GM12878 (cell line): ENCODE results near the gene WTIP. TPM values are rescaled to one million over a fixed set of nuclear protein-coding genes. Genes with fewer than 3 reads are reported as not detected.

Experiments used
- ATAC-seq: fragments of 200-7000 bp; cut with Tn5 transposase; 3 replicates; pipeline ENCODE4 v1.9.1; 2020; ENCODE audit warnings: mild to moderate bottlenecking, moderate library complexity
- BruUV-seq: library from RNA; stranded (reverse); fragments of 400-500 nt; replicated peaks from 2 replicates; lab custom pipeline; 2021; lab: Mats Ljungman, UMichigan
- CTCF ChIA-PET: fragments of 300-600 bp; sonication (Branson Sonifier 250); formaldehyde crosslinking; extraction: SDS; loops from one replicate; lab custom pipeline; 2021; ENCODE audit warnings: inconsistent platforms; lab: Yijun Ruan, JAX
- POLR2A ChIA-PET: fragments of 350-600 bp; formaldehyde crosslinking; extraction: SDS; loops from one replicate; lab custom pipeline; 2021; ENCODE audit warnings: inconsistent platforms; lab: Charles Lee
- RAD21 ChIA-PET: fragments of 300-600 bp; sonication (Branson Sonifier 250); formaldehyde crosslinking; loops from one replicate; lab custom pipeline; 2023; ENCODE audit warnings: antibody characterized with exemption; ENCODE audit not compliant: unreplicated experiment; lab: Charles Lee
- SMC1A ChIA-PET: fragments of 300-600 bp; sonication (Branson Sonifier 250); formaldehyde crosslinking; loops from one replicate; lab custom pipeline; 2023; ENCODE audit not compliant: unreplicated experiment, uncharacterized antibody; lab: Charles Lee
- DNase-seq: peaks from one replicate; pipeline ENCODE4 v3.0.0-alpha.2; 2011; ENCODE audit warnings: low read depth, low spot score
- FAIRE-seq: peaks from 3 replicates; lab custom pipeline; 2011; peaks lifted over from hg19 to GRCh38; lab: Jason Lieb, UNC
- H2AFZ ChIP-seq: 2 replicates; pipeline ENCODE4 v1.6.0; 2011; ENCODE audit warnings: low read depth, low read length, control low read depth; ENCODE audit not compliant: control insufficient read depth
- H3K27ac ChIP-seq: 2 replicates; pipeline ENCODE4 v1.5.1; 2011; ENCODE audit warnings: control low read depth; ENCODE audit not compliant: control insufficient read depth, insufficient read depth
- H3K27me3 ChIP-seq, 2 experiments: replicated peaks in 1 of 2; 2 replicates each; pipeline versions ENCODE4 v1.6.0 to v1.6.1; 2011; ENCODE audit warnings: low read length in 1 of 2; ENCODE audit not compliant: control insufficient read depth in 2 of 2, insufficient read depth in 2 of 2
- H3K36me3 ChIP-seq, 2 experiments: 2 replicates each; pipeline ENCODE4 v1.5.1; 2011; ENCODE audit warnings: low read length in 1 of 2; ENCODE audit not compliant: control insufficient read depth in 2 of 2, insufficient read depth in 2 of 2
- H3K4me1 ChIP-seq: 2 replicates; pipeline ENCODE4 v1.6.1; 2011; ENCODE audit warnings: mild to moderate bottlenecking, low read length, moderate library complexity, mixed read lengths; ENCODE audit not compliant: control insufficient read depth, insufficient read depth
- H3K4me2 ChIP-seq: 2 replicates; pipeline ENCODE4 v1.6.0; 2011; ENCODE audit warnings: control low read depth; ENCODE audit not compliant: control insufficient read depth, insufficient read depth
- H3K4me3 ChIP-seq: fragments of 200-600 bp; sonication (generic); 2 replicates; pipeline ENCODE4 v1.5.1; 2016
- H3K79me2 ChIP-seq: 2 replicates; pipeline ENCODE4 v1.6.0; 2011; ENCODE audit warnings: low read length; ENCODE audit not compliant: control insufficient read depth, insufficient read depth
- H3K9ac ChIP-seq: 2 replicates; pipeline ENCODE4 v1.8.0; 2011; ENCODE audit warnings: low read length, control low read depth, mixed read lengths; ENCODE audit not compliant: control insufficient read depth, insufficient read depth
- H3K9me3 ChIP-seq: replicated peaks from 3 replicates; pipeline ENCODE4 v1.5.1; 2011; ENCODE audit warnings: mild to moderate bottlenecking, low read length; ENCODE audit not compliant: control insufficient read depth, insufficient read depth
- H4K20me1 ChIP-seq: 2 replicates; pipeline ENCODE4 v1.6.0; 2011; ENCODE audit not compliant: control insufficient read depth, insufficient read depth
- ATF7 ChIP-seq: fragments of 450-650 bp; IDR thresholded peaks from 2 replicates; pipeline ENCODE4 v1.6.1; 2016; ENCODE audit warnings: low read depth, mild to moderate bottlenecking
- BRCA1 ChIP-seq: IDR thresholded peaks from 2 replicates; pipeline ENCODE4 v1.6.1; 2011; ENCODE audit warnings: low read depth, low read length, improper control_type of control experiment
- CBX3 ChIP-seq: fragments of 200-600 bp; sonication (generic); IDR thresholded peaks from 2 replicates; pipeline ENCODE4 v1.6.1; 2016; ENCODE audit warnings: low read depth, borderline replicate concordance
- HDAC6 ChIP-seq: fragments of 200-600 bp; sonication (generic); IDR thresholded peaks from one replicate; pipeline ENCODE4 v1.8.0; 2017; ENCODE audit warnings: antibody characterized with exemption; ENCODE audit not compliant: unreplicated experiment
- IKZF2 ChIP-seq, 2 experiments: fragments of 450-650 bp; IDR thresholded peaks; 2 replicates each; pipeline ENCODE4 v1.6.1; 2017; ENCODE audit warnings: mild to moderate bottlenecking in 2 of 2, moderate library complexity in 2 of 2
- KDM1A ChIP-seq: fragments of 200-600 bp; sonication (generic); IDR thresholded peaks from 2 replicates; pipeline ENCODE4 v1.6.1; 2016; ENCODE audit warnings: borderline replicate concordance
- MEF2B ChIP-seq: fragments of 450-650 bp; IDR thresholded peaks from 2 replicates; pipeline ENCODE4 v1.6.1; 2018; ENCODE audit warnings: mild to moderate bottlenecking, moderate library complexity; ENCODE audit not compliant: partially characterized antibody, poor library complexity, severe bottlenecking
- NR2F1 ChIP-seq: fragments of 450-650 bp; conservative IDR thresholded peaks from 2 replicates; pipeline ENCODE4 v1.6.1; 2017; ENCODE audit warnings: mild to moderate bottlenecking
- PML ChIP-seq: IDR thresholded peaks from 2 replicates; pipeline ENCODE4 v1.6.1; 2012; ENCODE audit warnings: low read length, inconsistent platforms
- POLR2A ChIP-seq: IDR thresholded peaks from 2 replicates; pipeline ENCODE4 v1.6.1; 2011; ENCODE audit warnings: low read depth, mild to moderate bottlenecking, low read length
- POU2F2 ChIP-seq: IDR thresholded peaks from 3 replicates; pipeline ENCODE4 v1.6.1; 2011; ENCODE audit warnings: low read depth, mild to moderate bottlenecking, low read length, borderline replicate concordance
- PRDM15 ChIP-seq: fragments of 450-650 bp; formaldehyde crosslinking; IDR thresholded peaks from 2 replicates; pipeline ENCODE4 v1.4.0; 2020; ENCODE audit warnings: mild to moderate bottlenecking, moderate library complexity
- SREBF1 ChIP-seq: IDR thresholded peaks from 2 replicates; pipeline ENCODE4 v1.6.1; 2012; ENCODE audit warnings: mild to moderate bottlenecking, low read length
- SREBF2 ChIP-seq: IDR thresholded peaks from 2 replicates; pipeline ENCODE4 v1.6.1; 2012; ENCODE audit warnings: mild to moderate bottlenecking, low read length
- SUZ12 ChIP-seq: fragments of 200-600 bp; sonication (generic); IDR thresholded peaks from one replicate; pipeline ENCODE4 v1.6.1; 2018; ENCODE audit warnings: antibody characterized with exemption, mild to moderate bottlenecking; ENCODE audit not compliant: unreplicated experiment
- ZNF217 ChIP-seq: fragments of 450-650 bp; IDR thresholded peaks from 2 replicates; pipeline ENCODE4 v1.6.1; 2017; ENCODE audit warnings: antibody characterized with exemption, mild to moderate bottlenecking
- ZNF622 ChIP-seq: fragments of 450-650 bp; IDR thresholded peaks from 2 replicates; pipeline ENCODE4 v1.6.1; 2017; ENCODE audit warnings: mild to moderate bottlenecking, inconsistent platforms
- WGBS: methylation state at CpG from one replicate; pipeline ENCODE4 v1.1.6; 2016; ENCODE audit warnings: low lambda C conversion rate; ENCODE audit not compliant: insufficient replicate concordance, insufficient coverage; ENCODE audit errors: missing lambda C conversion rate; 5-methylcytosine and 5-hydroxymethylcytosine counted together
- in situ Hi-C: fragments of 300-500 bp; cut with MboI; formaldehyde crosslinking; loops from 9 replicates; pipeline ENCODE4 v1.14.3; 2018; ENCODE audit warnings: mixed read lengths
- intact Hi-C: fragments of 100-400 bp; cut with micrococcal nuclease; formaldehyde crosslinking; loops from one replicate; pipeline ENCODE4 v1.14.2; 2022; ENCODE audit not compliant: unreplicated experiment
- polyA plus RNA-seq, 11 experiments: library from polyadenylated mRNA; depleted of rRNA in 4 of 11; unstranded in 6 of 11; stranded (reverse) in 5 of 11; fragments of >200 nt; fragmentation: Nextera tagmentation in 4 of 11; fragmentation: Illumina TruSeq in 1 of 11; extraction: Ambion mirVana in 4 of 11; extraction: Trizol in 1 of 11; gene quantifications; 1 replicate in 1 of 11; 2 replicates in 10 of 11; pipeline versions ENCODE4 v1.2.1 to v1.2.3, GENCODE V29; 2011 to 2016; ENCODE audit warnings: inconsistent platforms in 2 of 11, missing spikeins in 2 of 11, low read depth in 1 of 11
- total RNA-seq, 4 experiments: library from RNA; depleted of rRNA in 3 of 4; stranded (reverse); fragments of >200 nt in 3 of 4; fragmentation: Illumina TruSeq in 1 of 4; extraction: Trizol in 1 of 4; gene quantifications; 2 replicates each; pipeline versions ENCODE4 v1.2.1 to v1.2.3, GENCODE V29; 2013 to 2021

WTIP gene
- total and polyA plus RNA-seq, 10 of the 15 experiments (the other 5 are each of a cell fraction or from before 2014, with no cell fraction given) = 0.06 to 0.77 (median 0.17) TPM; not detected in 2

GRCh38 chr19:34540811-34541557 lies 59.4 kb downstream of the WTIP start:
- FAIRE-seq = no peak
- in situ Hi-C loops = no loop called here

GRCh38 chr19:34549833-34550232 lies 68.3 kb downstream of the WTIP start:
- H3K4me2 ChIP-seq = no peak overlapping the region
- FAIRE-seq (no peak), DNase-seq (no peak), ATAC-seq (no peak)
- ChIA-PET SMC1A (no interaction called here), CTCF (interaction anchor here (0.5 kb wide), 1 partner anchor 1641 kb away, joined by 3 read pairs; no protein-coding TSS in a partner anchor), POLR2A (no interaction called here), RAD21 (no interaction called here)
- H2AFZ ChIP-seq = no peak overlapping the region
- no peaks in the 10 kb centered on the region for H3K4me1 ChIP-seq
- no peak overlapping the region for H3K9ac ChIP-seq
- no TSS peak for BruUV-seq
- no peaks in the 10 kb centered on the region for H4K20me1 ChIP-seq
- in situ Hi-C loops = no loop called here
- intact Hi-C loops = no loop called here
- no peak overlapping the region for H3K27ac ChIP-seq
- H3K4me3 ChIP-seq = no peak overlapping the region
- H3K27me3 ChIP-seq = no peaks in the 10 kb centered on the region
- no peaks in the 10 kb centered on the region for H3K9me3 ChIP-seq
- no peaks in the 10 kb centered on the region for H3K79me2 ChIP-seq
- 0% methylated on average over 2 of the region's 2 CpGs for WGBS
- no peaks in the 10 kb centered on the region for H3K36me3 ChIP-seq
- TF ChIP-seq MEF2B (no peak), ZNF622 (no peak), CBX3 (no peak), SUZ12 (no peak), POLR2A (no peak), SREBF1 (no peak), NR2F1 (no peak), IKZF2 (IDR thresholded peaks at IDR 0.05) (no peak), HDAC6 (no peak), PRDM15 (CRISPR knock-in tag) (no peak), SREBF2 (no peak), PML (no peak)

More at GRCh38 chr19:34540811-34541557, 59.4 kb downstream of the WTIP start:
- intact Hi-C loops = no loop called here
- 13% methylated on average over 3 of the region's 3 CpGs for WGBS
- no peaks in the 10 kb centered on the region for H4K20me1 ChIP-seq
- no peaks in the 10 kb centered on the region for H3K27me3 ChIP-seq
- TF ChIP-seq ATF7 = 0 out of 2 replicates have a peak, but pooled peaks have one; percentile 13
- no peak for TF ChIP-seq BRCA1
- TF ChIP-seq IKZF2 (IDR thresholded peaks at IDR 0.05) = 0 out of 4 replicates have a peak, but pooled peaks of 1 of the 2 experiments have one; percentile 28
- TF ChIP-seq ZNF217 = 0 out of 2 replicates have a peak, but pooled peaks have one; percentile 34
- no peak for TF ChIP-seq KDM1A
- TF ChIP-seq POU2F2 = no peak
- DNase-seq (no peak), ATAC-seq (peak; percentile 70)
- CTCF ChIA-PET = interaction anchor here (0.9 kb wide), 1 partner anchor 16 kb away, joined by 4 read pairs; no protein-coding TSS in a partner anchor
- H2AFZ ChIP-seq = no peak overlapping the region
- POLR2A ChIA-PET = no interaction called here
- no peaks in the 10 kb centered on the region; the same call in 2 of the 3 replicates for H3K9me3 ChIP-seq
- H3K4me1 ChIP-seq = no peaks in the 10 kb centered on the region; the same call in 1 of the 2 replicates
- H3K36me3 ChIP-seq = no peaks in the 10 kb centered on the region
- H3K27ac ChIP-seq = no peak overlapping the region
- no peak overlapping the region for H3K4me3 ChIP-seq
- SMC1A ChIA-PET = interaction anchor here (0.6 kb wide), 1 partner anchor 1766 kb away, joined by 4 read pairs; no protein-coding TSS in a partner anchor
- H3K4me2 ChIP-seq = no peak overlapping the region
- H3K79me2 ChIP-seq = no peaks in the 10 kb centered on the region
- RAD21 ChIA-PET = no interaction called here
- BruUV-seq = no TSS peak
- no peak overlapping the region for H3K9ac ChIP-seq
